Measurements from ENCODE around the gene TSPAN18. TPM values are rescaled to one million over a fixed set of nuclear protein-coding genes. Genes with fewer than 3 reads are reported as not detected.

Gene TSPAN18
- total RNA-seq, 2 donors from 2014 or later, result 2.0 to 7.7 TPM

- TF ChIP-seq, protein P1, sequence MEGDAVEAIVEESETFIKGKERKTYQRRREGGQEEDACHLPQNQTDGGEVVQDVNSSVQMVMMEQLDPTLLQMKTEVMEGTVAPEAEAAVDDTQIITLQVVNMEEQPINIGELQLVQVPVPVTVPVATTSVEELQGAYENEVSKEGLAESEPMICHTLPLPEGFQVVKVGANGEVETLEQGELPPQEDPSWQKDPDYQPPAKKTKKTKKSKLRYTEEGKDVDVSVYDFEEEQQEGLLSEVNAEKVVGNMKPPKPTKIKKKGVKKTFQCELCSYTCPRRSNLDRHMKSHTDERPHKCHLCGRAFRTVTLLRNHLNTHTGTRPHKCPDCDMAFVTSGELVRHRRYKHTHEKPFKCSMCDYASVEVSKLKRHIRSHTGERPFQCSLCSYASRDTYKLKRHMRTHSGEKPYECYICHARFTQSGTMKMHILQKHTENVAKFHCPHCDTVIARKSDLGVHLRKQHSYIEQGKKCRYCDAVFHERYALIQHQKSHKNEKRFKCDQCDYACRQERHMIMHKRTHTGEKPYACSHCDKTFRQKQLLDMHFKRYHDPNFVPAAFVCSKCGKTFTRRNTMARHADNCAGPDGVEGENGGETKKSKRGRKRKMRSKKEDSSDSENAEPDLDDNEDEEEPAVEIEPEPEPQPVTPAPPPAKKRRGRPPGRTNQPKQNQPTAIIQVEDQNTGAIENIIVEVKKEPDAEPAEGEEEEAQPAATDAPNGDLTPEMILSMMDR (IDR thresholded peaks at IDR 0.05), result no peak
- Histone ChIP-seq H3K27me3 (replicated peaks; ENCODE audit: insufficient read depth) (no peaks in the 10 kb centered on the region), H3K36me3 (no peaks in the 10 kb centered on the region), H3K4me3 (no peak overlapping the region), H3K9me3 (no peaks in the 10 kb centered on the region), H3K27ac (no peak overlapping the region), H3K4me1 (ENCODE audit: control insufficient read depth in 1 of 2, low read depth in 2 of 2) (no peaks in the 10 kb centered on the region)
- ATAC-seq (ENCODE audit: insufficient number of reproducible peaks, low FRiP score, low read depth) (no peak), DNase-seq (ENCODE audit: low spot score) (no peak)
Observed at GRCh38 chr11:44695169-44695833, 31.5 kb upstream of the TSPAN18 start.

GRCh38 chr11:44698252-44698912 is 28.4 kb upstream of the TSPAN18 start:
- TF ChIP-seq, protein P1 (IDR thresholded peaks at IDR 0.05), result no peak
- ATAC-seq (ENCODE audit: insufficient number of reproducible peaks, low FRiP score, low read depth) (no peak), DNase-seq (ENCODE audit: low spot score) (no peak)
- Histone ChIP-seq H3K27ac (no peak overlapping the region), H3K9me3 (peaks cover 2% of the 10 kb centered on the region), H3K4me3 (no peak overlapping the region), H3K27me3 (replicated peaks; ENCODE audit: insufficient read depth) (no peaks in the 10 kb centered on the region), H3K36me3 (no peaks in the 10 kb centered on the region), H3K4me1 (ENCODE audit: control insufficient read depth in 1 of 2, low read depth in 2 of 2) (no peaks in the 10 kb centered on the region)

DNA sequence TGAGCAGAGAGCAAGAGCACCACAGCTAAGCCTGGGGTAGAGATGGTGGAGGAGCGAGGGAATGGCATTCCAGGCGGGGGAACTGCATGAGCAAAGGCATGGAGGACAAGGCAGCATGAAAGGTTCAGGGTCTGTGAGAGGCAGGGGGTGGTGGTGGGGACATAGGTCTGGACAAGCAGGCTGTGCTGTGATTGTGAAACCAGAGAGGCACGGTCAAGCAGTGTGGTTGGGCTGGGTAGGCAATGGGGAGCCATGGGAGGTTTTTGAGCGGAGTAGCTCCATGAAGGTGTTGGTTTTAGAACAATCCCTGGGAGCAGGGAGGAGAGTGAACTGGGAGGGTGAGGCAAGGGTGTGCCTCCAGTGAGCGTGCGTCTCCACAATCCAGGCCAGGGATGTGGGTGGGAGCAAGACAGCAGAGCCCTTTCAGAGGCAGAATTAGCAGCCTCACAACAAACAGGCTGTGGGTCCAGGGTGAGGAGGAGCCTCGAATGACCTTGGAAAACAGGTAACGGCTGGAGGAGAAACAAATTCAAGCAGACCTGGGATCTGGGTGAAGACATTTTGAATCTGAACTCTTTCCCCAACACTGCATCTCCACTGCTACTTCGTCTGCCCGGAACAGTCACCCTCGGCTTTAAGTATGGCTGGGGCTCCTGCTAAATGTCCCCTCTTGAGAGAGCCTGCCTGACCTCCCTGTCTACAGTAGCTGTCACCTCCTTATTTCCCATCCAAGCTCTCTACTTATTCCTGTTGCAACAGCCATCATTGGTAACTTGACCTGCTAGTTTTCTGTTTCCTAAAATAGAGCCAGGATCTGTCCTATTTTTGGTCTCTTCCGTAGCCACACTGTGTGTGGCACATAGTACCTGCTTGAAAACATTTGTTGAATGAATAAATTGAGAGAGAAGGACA is 27.0 kb upstream of the TSPAN18 start:
- Histone ChIP-seq H3K4me1 (ENCODE audit: control insufficient read depth in 1 of 2, low read depth in 2 of 2) (no peaks in the 10 kb centered on the region), H3K36me3 (no peaks in the 10 kb centered on the region), H3K27me3 (replicated peaks; ENCODE audit: insufficient read depth) (no peaks in the 10 kb centered on the region), H3K27ac (no peak overlapping the region), H3K4me3 (no peak overlapping the region), H3K9me3 (peaks cover 2% of the 10 kb centered on the region)
- no peak for ATAC-seq (ENCODE audit: insufficient number of reproducible peaks, low FRiP score, low read depth)
- no peak for DNase-seq (ENCODE audit: low spot score)
- TF ChIP-seq, protein P1 (IDR thresholded peaks at IDR 0.05), result no peak

- Histone ChIP-seq H3K27me3 (replicated peaks; ENCODE audit: insufficient read depth) (no peaks in the 10 kb centered on the region), H3K36me3 (no peaks in the 10 kb centered on the region), H3K4me1 (ENCODE audit: control insufficient read depth in 1 of 2, low read depth in 2 of 2) (no peaks in the 10 kb centered on the region), H3K27ac (no peak overlapping the region), H3K4me3 (no peak overlapping the region), H3K9me3 (peaks cover 2% of the 10 kb centered on the region)
- no peak for ATAC-seq (ENCODE audit: insufficient number of reproducible peaks, low FRiP score, low read depth)
- TF ChIP-seq, protein P1 (IDR thresholded peaks at IDR 0.05), result no peak
- no peak for DNase-seq (ENCODE audit: low spot score)
Observed at GRCh38 chr11:44701276-44701675, 25.5 kb upstream of the TSPAN18 start.

DNA sequence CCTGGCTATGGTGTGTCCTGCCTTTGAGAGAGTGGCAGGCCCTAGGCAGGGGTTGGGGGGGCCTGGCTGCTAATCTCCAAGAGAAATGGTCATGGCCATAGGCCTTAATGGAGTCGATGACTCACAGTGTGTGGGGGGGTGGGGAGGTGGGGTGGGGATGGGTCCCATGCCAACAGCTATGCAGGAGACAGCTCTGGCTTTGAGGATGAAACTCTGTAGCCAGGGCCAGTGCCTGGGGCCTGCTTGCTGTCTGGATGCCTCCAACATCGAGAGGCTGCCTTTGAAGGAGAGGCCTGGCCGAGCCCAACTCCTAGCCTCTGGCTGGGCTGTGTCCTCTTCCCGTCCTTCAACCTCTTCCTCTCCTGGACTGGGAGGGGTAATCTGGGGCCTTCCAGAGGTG is 23.9 kb upstream of the TSPAN18 start:
- Histone ChIP-seq H3K4me1 (ENCODE audit: control insufficient read depth in 1 of 2, low read depth in 2 of 2) (peaks cover 0 to 5% of the 10 kb centered on the region in 2 donors), H3K9me3 (peaks cover 2% of the 10 kb centered on the region), H3K36me3 (no peaks in the 10 kb centered on the region), H3K27me3 (replicated peaks; ENCODE audit: insufficient read depth) (no peaks in the 10 kb centered on the region), H3K4me3 (no peak overlapping the region), H3K27ac (no peak overlapping the region)
- DNase-seq (ENCODE audit: low spot score) (no peak), ATAC-seq (ENCODE audit: insufficient number of reproducible peaks, low FRiP score, low read depth) (no peak)
- TF ChIP-seq, protein P1 (IDR thresholded peaks at IDR 0.05), result no peak
